Fibroblast of skin of right biceps (primary cell): Measurements from ENCODE around the gene FCHSD2.
"Not testable (repeated sequence)": the region's sequence is repeated elsewhere in the genome, so short reads cannot be mapped to it uniquely, and the experiment has no call there.

Experiments
- DNase-seq: peaks from one replicate; pipeline ENCODE4 v3.0.0-alpha.2; 2013

The FCHSD2 gene

GRCh38 chr11:73055655-73056354, 86.3 kb downstream of the FCHSD2 start:
- DNase-seq, result no peak

GRCh38 chr11:73055002-73055401, 87.1 kb downstream of the FCHSD2 start:
- no peak for DNase-seq

DNA sequence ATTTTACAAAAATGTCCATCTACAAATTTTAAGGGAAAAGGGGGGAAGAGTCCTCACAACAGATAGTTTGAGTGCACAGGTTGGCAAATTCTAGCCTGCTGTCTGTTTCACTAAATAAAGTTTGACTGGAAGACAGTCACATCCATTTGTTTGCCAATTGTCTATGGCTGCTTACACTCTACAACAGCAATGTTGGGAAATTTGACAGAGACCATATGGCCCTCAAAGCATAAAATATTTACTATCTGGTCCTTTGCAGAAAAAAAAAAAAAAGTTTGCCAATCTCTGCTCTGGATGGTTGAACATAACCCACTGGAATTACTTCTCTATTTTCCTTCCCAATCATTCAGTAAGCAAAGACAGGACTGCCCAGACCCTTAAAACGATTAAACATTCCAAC, 88.2 kb downstream of the FCHSD2 start:
- DNase-seq, result no peak

DNA sequence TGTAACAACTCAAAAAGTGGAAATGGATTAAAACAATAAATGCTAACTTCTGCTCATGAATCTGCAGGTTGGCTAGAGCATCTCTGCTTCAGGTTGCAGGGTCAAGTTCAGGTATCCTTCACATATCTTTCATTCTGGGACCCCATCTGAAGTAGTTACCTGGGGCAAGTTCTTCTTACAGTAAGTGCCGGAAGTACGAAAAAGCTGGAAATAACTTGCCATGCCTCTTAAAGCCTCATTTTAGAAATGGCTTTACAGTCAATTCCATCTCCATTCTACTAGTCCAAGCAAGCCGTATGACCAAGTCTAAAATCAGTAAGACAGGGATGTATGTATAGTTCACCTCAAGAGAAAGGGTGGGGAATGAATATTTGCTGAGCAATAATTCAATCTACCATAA, 93.7 kb downstream of the FCHSD2 start:
- DNase-seq, result no peak

DNA sequence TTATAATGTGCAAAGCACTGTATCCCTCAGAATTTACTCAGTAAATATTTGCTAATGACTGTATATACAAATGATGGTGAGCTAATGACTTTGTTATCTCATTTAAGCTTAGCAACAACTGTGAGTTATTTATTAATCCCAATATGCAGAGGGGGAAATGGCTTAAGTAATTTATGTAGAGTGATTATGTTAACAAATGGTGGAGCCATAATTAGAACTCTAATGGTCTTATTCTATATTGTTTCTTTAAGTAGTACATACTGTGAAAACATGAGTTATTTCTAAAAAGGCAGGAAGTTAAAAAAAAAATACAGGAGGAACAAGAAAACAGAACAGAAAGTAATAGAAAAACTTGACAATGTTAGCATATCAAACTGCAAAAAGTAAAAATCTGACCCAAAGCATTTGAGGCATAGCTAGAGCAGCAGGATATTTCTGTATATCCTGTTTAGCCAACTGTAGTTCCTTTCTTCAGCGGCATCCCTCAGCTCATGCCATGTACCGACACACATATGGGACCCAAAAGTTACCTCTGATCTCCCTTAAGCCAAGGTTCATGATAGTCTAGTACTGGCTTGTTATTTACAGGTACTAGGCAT, 94.2 kb downstream of the FCHSD2 start:
- no peak for DNase-seq

- no peak for DNase-seq
Measured at GRCh38 chr11:73040046-73040445, 102.1 kb downstream of the FCHSD2 start.

- DNase-seq, result no peak
Measured at GRCh38 chr11:73034777-73035176, 107.3 kb downstream of the FCHSD2 start.

DNA sequence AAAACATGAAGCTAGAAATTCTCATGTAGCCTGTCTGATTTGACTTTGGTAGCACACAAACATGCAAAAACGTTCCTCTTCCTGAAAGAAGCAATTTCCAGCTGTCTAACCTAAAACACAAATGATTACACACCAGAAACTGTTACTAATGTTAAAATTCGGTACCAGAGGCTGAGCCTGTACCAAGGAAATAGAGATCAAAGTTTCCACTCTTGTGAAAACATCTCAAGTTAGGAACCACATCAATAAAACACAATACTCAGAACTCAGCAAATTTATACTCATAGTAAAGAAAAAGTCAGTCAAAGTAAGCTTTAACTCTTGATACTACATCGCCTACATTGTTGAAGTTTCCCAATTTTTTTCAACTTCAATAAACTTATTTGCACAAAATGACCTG, 107.8 kb downstream of the FCHSD2 start:
- DNase-seq, result no peak

- no peak for DNase-seq
Measured at GRCh38 chr11:73030130-73030529, 112.0 kb downstream of the FCHSD2 start.

DNA sequence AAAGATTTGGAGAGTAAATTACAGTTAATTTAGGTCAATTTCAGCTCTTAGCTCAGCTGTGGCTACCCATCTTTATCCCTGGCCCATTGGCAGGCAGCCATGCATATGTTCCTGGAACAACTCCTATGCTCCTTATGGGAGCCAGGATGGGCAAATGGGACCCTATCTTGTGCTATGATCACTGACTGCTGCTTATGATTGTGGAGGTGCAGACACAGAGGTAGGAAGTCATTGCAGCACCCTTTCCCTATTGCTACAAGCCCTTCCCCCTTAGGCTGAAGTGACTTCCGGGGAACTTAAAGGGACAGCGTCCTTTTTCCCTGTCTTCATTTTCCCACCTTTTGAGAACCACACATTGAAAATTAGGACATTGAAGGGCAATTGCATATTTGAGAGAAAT, 112.7 kb downstream of the FCHSD2 start:
- DNase-seq, result no peak

DNA sequence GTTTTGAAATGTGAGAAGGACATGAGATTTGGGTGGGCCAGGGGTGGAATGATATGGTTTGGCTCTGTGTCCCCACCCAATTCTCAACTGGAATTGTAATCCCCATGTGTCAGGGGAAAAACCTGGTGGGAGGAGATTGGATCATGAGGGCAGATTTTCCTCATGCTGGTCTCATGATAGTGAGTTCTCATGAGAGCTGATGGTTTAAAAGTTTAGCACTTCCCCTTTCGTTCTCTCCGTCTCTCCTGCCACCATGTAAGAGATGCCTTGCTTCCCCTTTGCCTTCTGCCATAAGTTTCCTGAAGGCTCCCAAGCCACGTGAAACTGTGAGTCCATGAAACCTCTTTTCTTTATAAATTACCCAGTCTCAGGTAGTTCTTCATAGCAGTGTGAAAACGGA, 113.5 kb downstream of the FCHSD2 start:
- no peak for DNase-seq

DNA sequence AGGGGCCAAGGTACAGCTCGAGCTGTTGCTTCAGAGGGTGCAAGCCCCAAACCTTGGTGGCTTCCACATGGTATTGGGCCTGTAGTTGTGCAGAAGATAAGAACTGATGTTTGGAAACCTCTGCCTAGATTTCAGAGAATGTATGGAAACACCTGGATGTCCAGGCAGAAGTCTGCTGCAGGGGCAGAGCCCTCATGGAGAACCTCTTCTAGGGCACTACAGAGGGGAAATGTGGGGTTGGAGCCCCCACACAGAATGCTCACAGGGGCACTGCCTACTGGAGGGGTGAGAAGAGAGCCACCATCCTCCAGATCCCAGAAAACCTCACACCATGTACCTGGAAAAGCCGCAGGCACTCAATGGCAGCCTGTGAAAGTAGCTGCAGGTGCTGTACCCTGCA, 114.3 kb downstream of the FCHSD2 start:
- not testable (repeated sequence) for DNase-seq

GRCh38 chr11:73024639-73025038, 117.5 kb downstream of the FCHSD2 start:
- DNase-seq, result no peak

DNA sequence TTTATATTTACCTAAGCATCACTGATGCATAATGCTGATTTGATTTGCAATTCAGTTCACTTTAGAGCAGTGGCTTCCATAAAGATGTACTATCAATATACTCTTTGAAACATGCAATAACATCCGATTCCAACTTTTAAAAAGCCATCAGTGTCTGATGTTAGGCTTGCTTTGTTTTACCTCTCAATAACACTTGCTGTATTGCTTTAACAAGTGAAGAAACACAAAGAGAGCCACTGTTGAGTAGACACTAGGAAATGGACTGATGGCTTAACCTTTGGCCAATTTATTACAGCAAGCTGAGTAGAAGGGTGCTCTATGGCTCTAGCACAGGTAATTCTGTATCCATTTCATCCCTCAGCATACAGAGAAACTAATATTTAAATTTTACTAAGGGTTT, 122.1 kb downstream of the FCHSD2 start:
- no peak for DNase-seq

DNA sequence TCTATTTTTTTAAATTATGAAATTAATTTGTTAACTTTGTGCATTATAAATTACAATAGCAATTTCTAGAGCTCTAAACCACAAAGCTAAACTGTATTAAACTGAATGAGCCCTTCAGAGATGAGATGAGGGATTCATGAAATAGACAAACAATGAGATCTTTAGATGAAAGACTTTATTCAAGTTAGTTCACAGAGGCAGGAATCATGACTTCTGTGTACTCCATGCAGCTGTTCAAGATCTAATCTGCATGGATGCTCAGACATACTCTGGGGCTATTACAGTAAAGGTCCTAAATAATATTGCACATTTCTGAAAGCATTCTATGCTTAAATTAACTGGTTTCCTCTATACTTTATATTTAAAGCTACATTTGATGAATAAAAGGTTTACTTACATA, 122.7 kb downstream of the FCHSD2 start:
- no peak for DNase-seq

GRCh38 chr11:73018856-73019255, 123.3 kb downstream of the FCHSD2 start:
- DNase-seq, result no peak

DNA sequence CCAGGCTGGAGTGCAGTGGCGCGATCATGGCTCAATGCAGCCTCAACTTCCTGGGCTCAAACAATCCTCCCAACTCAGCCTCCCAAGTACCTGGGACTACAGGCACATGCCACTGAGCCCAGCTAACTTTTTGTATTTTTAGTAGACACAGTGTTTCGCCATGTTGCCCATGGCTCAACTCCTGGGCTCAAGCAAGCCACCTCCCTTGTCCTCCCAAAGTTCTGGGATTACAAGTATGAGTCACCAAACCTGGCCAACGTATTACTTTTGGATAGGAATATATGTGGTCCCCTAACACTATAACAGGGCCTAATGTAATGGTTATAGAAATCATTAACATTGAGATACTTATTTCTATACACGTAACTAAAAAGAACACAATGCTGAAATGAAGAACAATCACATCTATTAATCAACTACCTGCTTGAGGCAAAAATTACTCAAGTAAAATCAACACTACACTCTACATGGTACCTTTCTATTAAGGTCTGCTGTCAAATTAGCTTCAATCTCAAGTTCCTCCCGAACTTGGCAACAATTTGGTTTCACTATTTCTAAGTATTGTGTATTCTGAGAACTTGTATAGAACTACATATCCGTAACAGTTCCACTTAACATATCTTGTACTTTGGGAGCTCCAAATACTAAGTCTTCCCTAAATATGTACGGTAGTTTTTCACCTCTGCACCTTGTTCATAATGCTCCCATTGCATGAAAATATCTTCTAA, 124.9 kb downstream of the FCHSD2 start:
- DNase-seq, result no peak

DNA sequence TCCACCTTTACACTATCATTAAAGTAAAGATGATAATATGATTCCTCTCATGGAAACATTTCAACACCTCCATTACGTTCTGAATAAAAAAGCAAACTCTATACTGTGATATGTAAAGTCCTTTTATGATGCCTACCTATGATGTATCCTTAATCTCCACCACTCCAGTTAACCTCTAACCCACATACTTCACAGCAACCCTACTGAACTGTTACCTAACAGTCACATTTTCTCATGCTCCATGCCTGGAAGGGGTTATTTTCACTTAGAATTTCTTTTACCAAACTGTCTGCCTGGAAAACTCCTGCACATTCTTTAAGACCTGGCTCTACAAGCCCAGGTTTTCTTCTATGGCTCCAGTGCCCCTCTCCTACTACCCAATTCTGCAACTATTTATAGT, 129.1 kb downstream of the FCHSD2 start:
- no peak for DNase-seq

GRCh38 chr11:73012121-73012863, 129.8 kb downstream of the FCHSD2 start:
- DNase-seq, result peak; percentile 73

- no peak for DNase-seq
Measured at GRCh38 chr11:73011126-73011817, 130.8 kb downstream of the FCHSD2 start.

- no peak for DNase-seq
Measured at GRCh38 chr11:73009972-73010371, 132.1 kb downstream of the FCHSD2 start.

- no peak for DNase-seq
Measured at GRCh38 chr11:73004088-73004487, 138.0 kb downstream of the FCHSD2 start.

GRCh38 chr11:73003088-73003487, 139.0 kb downstream of the FCHSD2 start:
- no peak for DNase-seq
